HepG2 (cell line): ENCODE results near the gene SCAF4.
A peak's percentile ranks its signal among the peaks of the same experiment; 100 is the strongest.

Source experiments
- HDAC6 ChIP-seq: fragments of 200-600 bp; sonication (generic); IDR thresholded peaks from 2 replicates; pipeline ENCODE4 v1.7.0; 2017; ENCODE audit warnings: mild to moderate bottlenecking, antibody characterized with exemption, low read length, low read depth
- HNF4A ChIP-seq: sonication (generic); formaldehyde crosslinking; IDR thresholded peaks from 2 replicates; pipeline ENCODE4 v1.4.0; 2020; ENCODE audit warnings: missing genetic modification reagents
- JUND ChIP-seq: sonication (generic); formaldehyde crosslinking; IDR thresholded peaks from 2 replicates; pipeline ENCODE4 v1.8.0; 2022; ENCODE audit warnings: mild to moderate bottlenecking, missing genetic modification reagents
- RNF2 ChIP-seq: fragments of 450-650 bp; conservative IDR thresholded peaks from 2 replicates; pipeline ENCODE4 v1.6.1; 2016; ENCODE audit warnings: low read depth
- YY1 ChIP-seq: IDR thresholded peaks from 2 replicates; pipeline ENCODE4 v1.6.1; 2011; ENCODE audit warnings: low read length, low read depth, moderate library complexity, mild to moderate bottlenecking; ENCODE audit not compliant: insufficient read depth, insufficient replicate concordance
- ZFP36 ChIP-seq: fragments of 150-350 bp; IDR thresholded peaks from 2 replicates; pipeline ENCODE4 v1.6.1; 2018; ENCODE audit warnings: borderline replicate concordance, low read length, low read depth; ENCODE audit not compliant: partially characterized antibody
- ZNF235 ChIP-seq: sonication (generic); formaldehyde crosslinking; IDR thresholded peaks from 2 replicates; pipeline ENCODE4 v1.8.1; 2023; ENCODE audit warnings: mild to moderate bottlenecking, missing genetic modification reagents, borderline replicate concordance
- ZNF552 ChIP-seq: sonication (generic); formaldehyde crosslinking; IDR thresholded peaks from 2 replicates; pipeline ENCODE4 v1.9.0; 2022; ENCODE audit warnings: missing genetic modification reagents, mild to moderate bottlenecking, borderline replicate concordance
- ZNF558 ChIP-seq: sonication (generic); formaldehyde crosslinking; IDR thresholded peaks from 2 replicates; pipeline ENCODE4 v1.9.0; 2022; ENCODE audit warnings: mild to moderate bottlenecking, missing genetic modification reagents, borderline replicate concordance
- TF ChIP-seq, protein P1 (sequence below): sonication (generic); formaldehyde crosslinking; IDR thresholded peaks from 2 replicates; pipeline ENCODE4 v1.4.0; 2020; ENCODE audit warnings: missing genetic modification reagents
- TF ChIP-seq, protein P2 (sequence below), 2 experiments: sonication (generic) in 1 of 2; formaldehyde crosslinking in 1 of 2; IDR thresholded peaks; 2 replicates each; pipeline versions ENCODE4 v1.4.0 to v1.6.1; 2016 to 2020; ENCODE audit warnings: borderline replicate concordance in 1 of 2, low read depth in 1 of 2, mild to moderate bottlenecking in 1 of 2, missing genetic modification reagents in 1 of 2

- TF ChIP-seq ZNF235 (CRISPR knock-in tag) (no peak), ZNF558 (CRISPR knock-in tag) (no peak), YY1 (no peak), JUND (CRISPR knock-in tag) (no peak), RNF2 (no peak), ZNF552 (CRISPR knock-in tag) (no peak), ZFP36 (no peak), HNF4A (CRISPR knock-in tag) (peak; percentile 89), HDAC6 (no peak)
- TF ChIP-seq, protein P1, sequence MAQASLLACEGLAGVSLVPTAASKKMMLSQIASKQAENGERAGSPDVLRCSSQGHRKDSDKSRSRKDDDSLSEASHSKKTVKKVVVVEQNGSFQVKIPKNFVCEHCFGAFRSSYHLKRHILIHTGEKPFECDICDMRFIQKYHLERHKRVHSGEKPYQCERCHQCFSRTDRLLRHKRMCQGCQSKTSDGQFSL = no peak
- TF ChIP-seq, protein P2, sequence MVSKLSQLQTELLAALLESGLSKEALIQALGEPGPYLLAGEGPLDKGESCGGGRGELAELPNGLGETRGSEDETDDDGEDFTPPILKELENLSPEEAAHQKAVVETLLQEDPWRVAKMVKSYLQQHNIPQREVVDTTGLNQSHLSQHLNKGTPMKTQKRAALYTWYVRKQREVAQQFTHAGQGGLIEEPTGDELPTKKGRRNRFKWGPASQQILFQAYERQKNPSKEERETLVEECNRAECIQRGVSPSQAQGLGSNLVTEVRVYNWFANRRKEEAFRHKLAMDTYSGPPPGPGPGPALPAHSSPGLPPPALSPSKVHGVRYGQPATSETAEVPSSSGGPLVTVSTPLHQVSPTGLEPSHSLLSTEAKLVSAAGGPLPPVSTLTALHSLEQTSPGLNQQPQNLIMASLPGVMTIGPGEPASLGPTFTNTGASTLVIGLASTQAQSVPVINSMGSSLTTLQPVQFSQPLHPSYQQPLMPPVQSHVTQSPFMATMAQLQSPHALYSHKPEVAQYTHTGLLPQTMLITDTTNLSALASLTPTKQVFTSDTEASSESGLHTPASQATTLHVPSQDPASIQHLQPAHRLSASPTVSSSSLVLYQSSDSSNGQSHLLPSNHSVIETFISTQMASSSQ (IDR thresholded peaks at IDR 0.05; ENCODE audit: low read depth) = no peak
- TF ChIP-seq, protein P2 (CRISPR knock-in tag; IDR thresholded peaks at IDR 0.05; ENCODE audit: borderline replicate concordance) = no peak
These were observed 73.9 kb downstream of the SCAF4 start for GRCh38 chr21:31658053-31658452.
